ENCODE data around the gene FEM1A.
A peak's percentile ranks its signal among the peaks of the same experiment; 100 is the strongest.

FEM1A gene

GRCh38 chr19:4760285-4760650 lies 31.3 kb upstream of the FEM1A start:
- TF ChIP-seq CTCF (IDR thresholded peaks at IDR 0.05; ENCODE audit: low read depth, low read length, poor library complexity, severe bottlenecking), result no peak
- TF ChIP-seq EZH2phosphoT487 (IDR thresholded peaks at IDR 0.05; ENCODE audit: borderline replicate concordance, low read length), result no peak
- Histone ChIP-seq H3K9me2 (replicated peaks; ENCODE audit: control insufficient read depth, low read length) (no peaks in the 10 kb centered on the region), H3K4me2 (ENCODE audit: low read length) (peak overlapping the region; percentile 91), H3K36me3 (ENCODE audit: control insufficient read depth, low read length) (no peaks in the 10 kb centered on the region), H3K27me3 (ENCODE audit: control insufficient read depth, low read length) (0 out of 2 replicates have a peak, but pooled peaks cover 5% of the 10 kb centered on the region), H3K9me3 (ENCODE audit: control insufficient read depth, insufficient read depth, low read length) (no peaks in the 10 kb centered on the region), H4K20me1 (ENCODE audit: control insufficient read depth, insufficient read depth, low read depth, low read length) (no peaks in the 10 kb centered on the region), H3K4me1 (ENCODE audit: control insufficient read depth, low read length) (peaks cover 16% of the 10 kb centered on the region), H3K79me2 (ENCODE audit: control insufficient read depth, low read length) (no peaks in the 10 kb centered on the region), H3K27ac (ENCODE audit: low read depth, low read length) (no peak overlapping the region), H3F3A (ENCODE audit: control insufficient read depth, insufficient read depth) (no peaks in the 10 kb centered on the region), H3K4me3 (ENCODE audit: low read length) (peak overlapping the region; percentile 72)

- Histone ChIP-seq H3K9me2 (replicated peaks; ENCODE audit: control insufficient read depth, low read length) (no peaks in the 10 kb centered on the region), H3K36me3 (ENCODE audit: control insufficient read depth, low read length) (no peaks in the 10 kb centered on the region), H4K20me1 (ENCODE audit: control insufficient read depth, insufficient read depth, low read depth, low read length) (peaks cover 3% of the 10 kb centered on the region; the same call in 1 of the 2 replicates), H3K9me3 (ENCODE audit: control insufficient read depth, insufficient read depth, low read length) (no peaks in the 10 kb centered on the region), H3K79me2 (ENCODE audit: control insufficient read depth, low read length) (no peaks in the 10 kb centered on the region), H3K27ac (ENCODE audit: low read depth, low read length) (no peak overlapping the region), H3K4me3 (ENCODE audit: low read length) (no peak overlapping the region), H3K27me3 (ENCODE audit: control insufficient read depth, low read length) (0 out of 2 replicates have a peak, but pooled peaks cover 5% of the 10 kb centered on the region), H3K4me1 (ENCODE audit: control insufficient read depth, low read length) (peaks cover 16% of the 10 kb centered on the region), H3F3A (ENCODE audit: control insufficient read depth, insufficient read depth) (no peaks in the 10 kb centered on the region), H3K4me2 (ENCODE audit: low read length) (no peak overlapping the region)
- TF ChIP-seq EZH2phosphoT487 (IDR thresholded peaks at IDR 0.05; ENCODE audit: borderline replicate concordance, low read length), result no peak
- no peak for TF ChIP-seq CTCF (IDR thresholded peaks at IDR 0.05; ENCODE audit: low read depth, low read length, poor library complexity, severe bottlenecking)
Measured at GRCh38 chr19:4763021-4763420, 28.5 kb upstream of the FEM1A start.

GRCh38 chr19:4764393-4764660 lies 27.2 kb upstream of the FEM1A start:
- Histone ChIP-seq H3K27ac (ENCODE audit: low read depth, low read length) (no peak overlapping the region), H3K9me3 (ENCODE audit: control insufficient read depth, insufficient read depth, low read length) (no peaks in the 10 kb centered on the region), H3K4me1 (ENCODE audit: control insufficient read depth, low read length) (peaks cover 14% of the 10 kb centered on the region), H3K4me3 (ENCODE audit: low read length) (no peak overlapping the region), H3F3A (ENCODE audit: control insufficient read depth, insufficient read depth) (no peaks in the 10 kb centered on the region), H4K20me1 (ENCODE audit: control insufficient read depth, insufficient read depth, low read depth, low read length) (peaks cover 10% of the 10 kb centered on the region; the same call in 1 of the 2 replicates), H3K36me3 (ENCODE audit: control insufficient read depth, low read length) (no peaks in the 10 kb centered on the region), H3K27me3 (ENCODE audit: control insufficient read depth, low read length) (0 out of 2 replicates have a peak, but pooled peaks cover 3% of the 10 kb centered on the region), H3K4me2 (ENCODE audit: low read length) (no peak overlapping the region), H3K9me2 (replicated peaks; ENCODE audit: control insufficient read depth, low read length) (no peaks in the 10 kb centered on the region), H3K79me2 (ENCODE audit: control insufficient read depth, low read length) (peaks cover 9% of the 10 kb centered on the region)
- TF ChIP-seq EZH2phosphoT487 (IDR thresholded peaks at IDR 0.05; ENCODE audit: borderline replicate concordance, low read length) (no peak), CTCF (IDR thresholded peaks at IDR 0.05; ENCODE audit: low read depth, low read length, poor library complexity, severe bottlenecking) (no peak)
